ENCODE results near the gene UBAP2.

Gene UBAP2

GRCh38 chr9:33919276-33919897, 129.3 kb downstream of the UBAP2 start:
- DNase-seq (ENCODE audit: extremely low read depth, low read depth), result no peak
- TF ChIP-seq CTCF (IDR thresholded peaks at IDR 0.05; ENCODE audit: low read depth, low read length, missing control alignments), result no peak
- H3K4me3 ChIP-seq (replicated peaks; ENCODE audit: low read depth, low read length), result no peak overlapping the region

GRCh38 chr9:33917036-33917435, 131.7 kb downstream of the UBAP2 start:
- TF ChIP-seq CTCF (IDR thresholded peaks at IDR 0.05; ENCODE audit: low read depth, low read length, missing control alignments), result no peak
- DNase-seq (ENCODE audit: extremely low read depth, low read depth), result no peak
- no peak overlapping the region for H3K4me3 ChIP-seq (replicated peaks; ENCODE audit: low read depth, low read length)

- TF ChIP-seq CTCF (IDR thresholded peaks at IDR 0.05; ENCODE audit: low read depth, low read length, missing control alignments), result no peak
- DNase-seq (ENCODE audit: extremely low read depth, low read depth), result no peak
- H3K4me3 ChIP-seq (replicated peaks; ENCODE audit: low read depth, low read length), result no peak overlapping the region
These were observed 133.6 kb downstream of the UBAP2 start for GRCh38 chr9:33914887-33915628.

DNA sequence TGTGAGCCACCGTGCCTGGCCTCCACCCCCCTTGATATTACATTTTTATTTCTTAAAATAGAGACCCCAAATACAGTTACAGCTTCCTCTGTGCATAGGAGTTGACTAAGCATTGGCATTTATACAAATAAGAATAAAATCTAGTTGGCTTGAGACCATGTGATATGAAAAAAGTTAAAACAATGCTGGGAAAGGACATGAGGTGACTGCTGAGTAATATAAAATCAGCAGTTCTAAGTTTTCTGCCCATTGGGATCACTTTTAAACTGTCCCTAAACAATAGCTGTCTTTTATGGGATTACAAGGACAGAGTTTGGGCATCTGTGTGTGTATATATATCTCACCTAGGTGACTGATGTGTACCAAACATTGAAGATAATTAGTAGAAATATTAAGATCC, 135.1 kb downstream of the UBAP2 start:
- H3K4me3 ChIP-seq (replicated peaks; ENCODE audit: low read depth, low read length), result no peak overlapping the region
- no peak for TF ChIP-seq CTCF (IDR thresholded peaks at IDR 0.05; ENCODE audit: low read depth, low read length, missing control alignments)
- no peak for DNase-seq (ENCODE audit: extremely low read depth, low read depth)

- no peak for TF ChIP-seq CTCF (IDR thresholded peaks at IDR 0.05; ENCODE audit: low read depth, low read length, missing control alignments)
- no peak for DNase-seq (ENCODE audit: extremely low read depth, low read depth)
- no peak overlapping the region for H3K4me3 ChIP-seq (replicated peaks; ENCODE audit: low read depth, low read length)
These were observed 139.9 kb downstream of the UBAP2 start for GRCh38 chr9:33908749-33909148.

DNA sequence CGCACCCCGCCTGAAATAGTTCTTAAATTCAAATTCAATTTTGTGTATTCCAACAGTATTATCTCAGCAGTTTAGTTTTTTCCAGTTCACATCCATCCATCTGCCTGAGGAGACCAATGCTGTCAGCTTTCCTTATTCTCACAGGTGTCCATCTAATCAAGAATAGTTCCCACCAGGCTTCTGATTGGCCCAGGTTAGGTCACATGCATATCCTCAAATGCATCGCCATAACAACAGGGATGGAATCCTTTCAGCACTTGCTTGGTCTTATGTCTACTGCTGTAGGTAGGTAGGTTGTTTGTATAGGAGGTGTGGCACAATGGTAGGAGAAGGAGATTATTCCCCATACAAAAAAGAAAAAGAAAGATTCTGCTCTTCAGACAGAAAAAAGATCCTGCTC, 140.6 kb downstream of the UBAP2 start:
- no peak for TF ChIP-seq CTCF (IDR thresholded peaks at IDR 0.05; ENCODE audit: low read depth, low read length, missing control alignments)
- no peak for DNase-seq (ENCODE audit: extremely low read depth, low read depth)
- no peak overlapping the region for H3K4me3 ChIP-seq (replicated peaks; ENCODE audit: low read depth, low read length)

Data from HFF-Myc (cell line).